B cell (primary cell): ENCODE measurements around the gene NHERF2. TPM values are rescaled to one million over a fixed set of nuclear protein-coding genes. Genes with fewer than 3 reads are reported as not detected.

Source experiments
- ATAC-seq: fragments of 200-7000 bp; cut with Tn5 transposase; one replicate; pipeline ENCODE4 v1.10.0; 2021; ENCODE audit warnings: low read depth, mild to moderate bottlenecking, moderate number of reproducible peaks, moderate library complexity
- CTCF ChIA-PET: fragments of 350-600 bp; sonication (Branson Sonifier 250); formaldehyde crosslinking; loops from one replicate; lab custom pipeline; 2021; ENCODE audit warnings: antibody characterized with exemption, inconsistent platforms; lab: Charles Lee
- POLR2A ChIA-PET: fragments of 350-600 bp; sonication (Branson Sonifier 250); formaldehyde crosslinking; loops from one replicate; lab custom pipeline; 2021; ENCODE audit warnings: antibody characterized with exemption; lab: Charles Lee
- DNase-seq: peaks from one replicate; pipeline ENCODE4 v3.0.0; 2013
- H2AFZ ChIP-seq: 2 replicates; pipeline ENCODE4 v1.6.1; 2012; ENCODE audit warnings: mild to moderate bottlenecking, low read depth, low read length; ENCODE audit not compliant: insufficient read depth, poor library complexity, severe bottlenecking
- H3K27ac ChIP-seq, 2 donors: 1 replicate in 1 of 2; 2 replicates in 1 of 2; pipeline ENCODE4 v1.5.1; 2012 to 2013; ENCODE audit warnings: low read length in 2 of 2, mild to moderate bottlenecking in 2 of 2, moderate library complexity in 1 of 2
- H3K27me3 ChIP-seq, 4 experiments: fragments of 200-600 bp in 1 of 4; sonication (generic) in 1 of 4; replicated peaks in 1 of 4; 1 replicate in 2 of 4; 2 replicates in 2 of 4; pipeline versions ENCODE4 v1.6.1 to v1.7.0; 2013 to 2016; ENCODE audit warnings: low read length in 3 of 4, mild to moderate bottlenecking in 2 of 4, mixed read lengths in 1 of 4, moderate library complexity in 1 of 4; ENCODE audit not compliant: insufficient read depth in 4 of 4, control insufficient read depth in 3 of 4; ENCODE audit errors: control extremely low read depth in 1 of 4
- H3K36me3 ChIP-seq, 2 experiments: replicated peaks in 1 of 2; 1 replicate in 1 of 2; 2 replicates in 1 of 2; pipeline versions ENCODE4 v1.6.1 to v1.7.1; 2013; ENCODE audit warnings: low read length in 1 of 2; ENCODE audit not compliant: insufficient read depth in 2 of 2, control insufficient read depth in 1 of 2; ENCODE audit errors: control extremely low read depth in 1 of 2, extremely low read depth in 1 of 2
- H3K4me1 ChIP-seq, 2 donors: fragments of 200-600 bp in 1 of 2; sonication (generic) in 1 of 2; 1 replicate in 1 of 2; 2 replicates in 1 of 2; pipeline versions ENCODE4 v1.5.1 to v1.6.1; 2013 to 2017; ENCODE audit warnings: low read length in 2 of 2; ENCODE audit not compliant: control insufficient read depth in 2 of 2, insufficient read depth in 2 of 2
- H3K4me2 ChIP-seq: replicated peaks from 2 replicates; pipeline ENCODE3; 2012; ENCODE audit warnings: mild to moderate bottlenecking, low read depth, low read length; ENCODE audit not compliant: poor library complexity, severe bottlenecking
- H3K4me3 ChIP-seq, 5 experiments: fragments of 200-600 bp in 1 of 5; sonication (generic) in 1 of 5; 1 replicate in 3 of 5; 2 replicates in 2 of 5; pipeline versions ENCODE4 v1.5.1 to v1.7.0; 2011 to 2016; ENCODE audit warnings: low read length in 4 of 5, mild to moderate bottlenecking in 4 of 5, low read depth in 2 of 5, control low read depth in 1 of 5, moderate library complexity in 1 of 5; ENCODE audit not compliant: insufficient read depth in 1 of 5; ENCODE audit errors: control extremely low read depth in 1 of 5, extremely low read depth in 1 of 5
- H3K79me2 ChIP-seq: fragments of 200-600 bp; sonication (generic); one replicate; pipeline ENCODE4 v1.6.0; 2016; ENCODE audit warnings: low read length; ENCODE audit not compliant: control insufficient read depth, insufficient read depth
- H3K9ac ChIP-seq: fragments of 200-600 bp; sonication (generic); 2 replicates; pipeline ENCODE4 v1.6.1; 2017; ENCODE audit warnings: mild to moderate bottlenecking, low read length, moderate library complexity
- H3K9me3 ChIP-seq, 3 donors: one replicate each; pipeline versions ENCODE4 v1.6.1 to v1.7.1; 2013; ENCODE audit warnings: low read length in 2 of 3; ENCODE audit not compliant: control insufficient read depth in 2 of 3, insufficient read depth in 1 of 3; ENCODE audit errors: control extremely low read depth in 1 of 3
- H4K20me1 ChIP-seq: 2 replicates; pipeline ENCODE4 v1.6.0; 2012; ENCODE audit warnings: mild to moderate bottlenecking, low read length; ENCODE audit not compliant: insufficient read depth, control insufficient read depth, poor library complexity, severe bottlenecking
- H3K27ac Mint-ChIP-seq: one replicate; pipeline ENCODE4 v1.8.0; 2021; ENCODE audit warnings: mixed read lengths
- H3K27me3 Mint-ChIP-seq: one replicate; pipeline ENCODE4 v1.8.0; 2021; ENCODE audit warnings: mixed read lengths
- H3K4me1 Mint-ChIP-seq: one replicate; pipeline ENCODE4 v1.8.0; 2021; ENCODE audit warnings: mixed read lengths
- H3K4me3 Mint-ChIP-seq: one replicate; pipeline ENCODE4 v1.8.0; 2021; ENCODE audit warnings: mixed read lengths
- H3K9me3 Mint-ChIP-seq: one replicate; pipeline ENCODE4 v1.8.0; 2022; ENCODE audit warnings: mixed read lengths; ENCODE audit not compliant: insufficient read depth
- EZH2 ChIP-seq: IDR thresholded peaks from 2 replicates; pipeline ENCODE4 v1.6.1; 2012; ENCODE audit warnings: borderline replicate concordance, low read depth, mild to moderate bottlenecking, moderate library complexity, low read length; ENCODE audit not compliant: insufficient read depth, poor library complexity, severe bottlenecking
- WGBS: methylation state at CpG from one replicate; pipeline ENCODE4 v1.1.5; 2013; ENCODE audit warnings: missing lambda C conversion rate; ENCODE audit not compliant: insufficient coverage; 5-methylcytosine and 5-hydroxymethylcytosine counted together
- intact Hi-C: fragments of 100-400 bp; cut with micrococcal nuclease; formaldehyde crosslinking; loops from one replicate; pipeline ENCODE4 v1.10.0; 2022
- polyA plus RNA-seq: library from polyadenylated mRNA; depleted of rRNA; stranded (reverse); fragments of >200 nt; gene quantifications from 2 replicates; pipeline ENCODE4 v1.2.3, GENCODE V29; 2012
- total RNA-seq, 2 donors: library from RNA; stranded (reverse); fragments of 120-200 nt in 1 of 2; gene quantifications; 1 replicate in 1 of 2; 2 replicates in 1 of 2; pipeline versions ENCODE4 v1.2.3 to v1.2.4, GENCODE V29; 2013 to 2022
- TF ChIP-seq, protein P1 (sequence below): fragments of 200-600 bp; IDR thresholded peaks from one replicate; pipeline ENCODE4 v1.8.0; 2022; ENCODE audit warnings: antibody characterized with exemption, mild to moderate bottlenecking

Gene NHERF2
- total and polyA plus RNA-seq, 2 donors (not counting 1 experiment from before 2014, with no cell fraction given): 1.8 to 2.2 TPM

DNA sequence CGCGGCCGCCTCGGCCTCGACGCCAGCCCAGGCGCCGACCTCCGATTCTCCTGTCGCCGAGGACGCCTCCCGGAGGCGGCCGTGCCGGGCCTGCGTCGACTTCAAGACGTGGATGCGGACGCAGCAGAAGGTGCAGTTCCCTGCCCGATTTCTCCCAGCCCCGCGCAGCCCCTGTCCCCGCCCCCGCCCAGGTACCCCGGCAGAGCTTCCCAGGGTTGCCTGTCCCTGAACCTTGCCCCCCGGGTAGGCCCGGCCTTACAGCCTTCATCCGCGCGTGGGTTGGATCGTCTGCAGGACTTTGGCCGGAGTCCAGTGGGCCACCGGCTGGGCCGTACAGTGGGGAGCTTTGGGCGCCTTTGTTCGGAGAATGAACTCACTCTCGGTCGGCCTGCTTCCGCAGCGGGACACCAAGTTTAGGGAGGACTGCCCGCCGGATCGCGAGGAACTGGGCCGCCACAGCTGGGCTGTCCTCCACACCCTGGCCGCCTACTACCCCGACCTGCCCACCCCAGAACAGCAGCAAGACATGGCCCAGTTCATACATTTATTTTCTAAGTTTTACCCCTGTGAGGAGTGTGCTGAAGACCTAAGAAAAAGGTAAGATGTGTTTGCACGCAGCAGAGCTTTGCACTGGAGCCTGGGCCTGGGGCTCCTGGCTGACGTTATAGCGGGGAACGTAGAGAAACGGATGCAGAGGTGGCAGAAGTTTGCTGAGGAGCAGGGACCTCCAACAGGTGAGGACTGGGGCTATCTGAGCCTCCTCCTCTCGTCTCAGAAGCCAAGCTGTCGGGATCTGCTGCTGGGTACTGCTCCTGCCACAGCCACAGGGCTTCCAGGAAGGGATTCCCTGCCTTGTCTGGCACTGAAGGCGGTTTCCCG, 42.1 kb upstream of the NHERF2 start:
- peaks cover 33% of the 10 kb centered on the region for H3K4me1 Mint-ChIP-seq
- ChIA-PET CTCF (interaction anchor here (0.6 to 1.4 kb wide), 4 partner anchors 11 to 331 kb away, joined by 3 to 4 read pairs (median 4); partner anchors contain the start of genes RPS2 and TBL3), POLR2A (interaction anchor here (0.7 to 3.5 kb wide), 7 partner anchors 13 to 504 kb away, joined by 3 to 15 read pairs (median 4); partner anchors contain the start of genes RPS2 and TBL3)
- Histone ChIP-seq H3K9ac (peak overlapping the region; percentile 76), H2AFZ (peak overlapping the region; percentile 88), H4K20me1 (no peaks in the 10 kb centered on the region), H3K27me3 (peaks cover 0 to 34% (median 19%) of the 10 kb centered on the region in 4 experiments), H3K27ac (peak overlapping the region; percentile 10 to 66), H3K4me3 (peak overlapping the region; percentile 3 to 78 (median 62)), H3K4me2 (peak overlapping the region; percentile 98), H3K36me3 (peaks cover 0 to 10% of the 10 kb centered on the region in 2 experiments), H3K79me2 (no peaks in the 10 kb centered on the region), H3K9me3 (peaks cover 0 to under 1% (median 0%) of the 10 kb centered on the region in 3 donors), H3K4me1 (peaks cover 16 to 38% of the 10 kb centered on the region in 2 donors)
- WGBS: 16% methylated on average over 56 of the region's 58 CpGs
- TF ChIP-seq EZH2: no peak
- TF ChIP-seq, protein P1, sequence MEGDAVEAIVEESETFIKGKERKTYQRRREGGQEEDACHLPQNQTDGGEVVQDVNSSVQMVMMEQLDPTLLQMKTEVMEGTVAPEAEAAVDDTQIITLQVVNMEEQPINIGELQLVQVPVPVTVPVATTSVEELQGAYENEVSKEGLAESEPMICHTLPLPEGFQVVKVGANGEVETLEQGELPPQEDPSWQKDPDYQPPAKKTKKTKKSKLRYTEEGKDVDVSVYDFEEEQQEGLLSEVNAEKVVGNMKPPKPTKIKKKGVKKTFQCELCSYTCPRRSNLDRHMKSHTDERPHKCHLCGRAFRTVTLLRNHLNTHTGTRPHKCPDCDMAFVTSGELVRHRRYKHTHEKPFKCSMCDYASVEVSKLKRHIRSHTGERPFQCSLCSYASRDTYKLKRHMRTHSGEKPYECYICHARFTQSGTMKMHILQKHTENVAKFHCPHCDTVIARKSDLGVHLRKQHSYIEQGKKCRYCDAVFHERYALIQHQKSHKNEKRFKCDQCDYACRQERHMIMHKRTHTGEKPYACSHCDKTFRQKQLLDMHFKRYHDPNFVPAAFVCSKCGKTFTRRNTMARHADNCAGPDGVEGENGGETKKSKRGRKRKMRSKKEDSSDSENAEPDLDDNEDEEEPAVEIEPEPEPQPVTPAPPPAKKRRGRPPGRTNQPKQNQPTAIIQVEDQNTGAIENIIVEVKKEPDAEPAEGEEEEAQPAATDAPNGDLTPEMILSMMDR: no peak
- no peaks in the 10 kb centered on the region for H3K9me3 Mint-ChIP-seq
- intact Hi-C loops: loop anchor here (1.0 kb wide), 1 partner anchor 25 kb away; the partner anchor contains the start of gene ZNF598
- DNase-seq (no peak), ATAC-seq (peak; percentile 13)
- peak overlapping the region; percentile 61 for H3K27ac Mint-ChIP-seq
- H3K27me3 Mint-ChIP-seq: peaks cover 6% of the 10 kb centered on the region
- peak overlapping the region; percentile 88 for H3K4me3 Mint-ChIP-seq
